ENCODE data around the gene SLC18A2.

Gene SLC18A2

GRCh38 chr10:117320050-117320665 is 79.2 kb downstream of the SLC18A2 start:
- no peak for DNase-seq

GRCh38 chr10:117322260-117322659 is 81.3 kb downstream of the SLC18A2 start:
- DNase-seq, result no peak

- no peak for DNase-seq
These were observed 83.5 kb downstream of the SLC18A2 start for GRCh38 chr10:117324367-117324766.

DNA sequence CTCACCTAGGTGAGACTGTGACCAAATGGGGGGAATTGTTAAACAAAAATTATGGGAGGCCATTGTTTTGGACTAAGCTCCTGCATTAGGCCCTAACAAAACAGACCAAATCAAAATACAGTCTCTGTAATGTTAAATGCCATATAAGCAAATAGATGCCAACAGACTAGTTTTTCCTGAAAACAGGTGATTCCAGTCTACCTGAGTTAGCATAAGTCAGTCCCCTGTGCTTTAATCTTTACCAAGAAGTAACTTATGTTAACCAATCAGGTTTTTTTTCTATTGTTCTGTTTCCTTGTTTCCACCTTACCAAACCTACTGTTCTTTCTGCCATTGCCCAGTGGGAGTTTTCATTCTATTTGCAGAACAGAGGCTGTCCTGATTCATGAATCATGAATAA is 86.3 kb downstream of the SLC18A2 start:
- no peak for DNase-seq

Data from T1000 (cell line).